H1 (cell line): ENCODE data around the gene TRIM28. TPM values are rescaled to one million over a fixed set of nuclear protein-coding genes. Genes with fewer than 3 reads are reported as not detected.

Experiments
- CTCF ChIA-PET: fragments of 300-600 bp; sonication (Branson Sonifier 250); formaldehyde crosslinking; loops from one replicate; lab custom pipeline; 2021; ENCODE audit not compliant: partially characterized antibody; lab: Charles Lee
- POLR2A ChIA-PET: fragments of 300-600 bp; sonication (Branson Sonifier 250); formaldehyde crosslinking; loops from one replicate; lab custom pipeline; 2021; ENCODE audit warnings: inconsistent platforms; ENCODE audit not compliant: partially characterized antibody; lab: Charles Lee
- DNase-seq, 2 experiments: peaks; one replicate each; pipeline versions ENCODE4 v3.0.0 to v3.0.0-alpha.2; 2010 to 2022; ENCODE audit warnings: low spot score in 2 of 2, low read depth in 1 of 2, mixed read lengths in 1 of 2
- FAIRE-seq: peaks from 2 replicates; lab custom pipeline; 2011; peaks lifted over from hg19 to GRCh38; lab: Jason Lieb, UNC
- H2AFZ ChIP-seq: 2 replicates; pipeline ENCODE4 v1.8.1; 2012; ENCODE audit warnings: low read length, inconsistent platforms
- H2AK5ac ChIP-seq: 2 replicates; pipeline ENCODE4 v1.6.1; 2013; ENCODE audit warnings: low read depth, low read length
- H2BK120ac ChIP-seq: replicated peaks from 2 replicates; pipeline ENCODE3; 2013; ENCODE audit warnings: low read depth, low read length, inconsistent platforms
- H2BK12ac ChIP-seq: 2 replicates; pipeline ENCODE4 v1.6.1; 2013; ENCODE audit warnings: low read depth, low read length
- H2BK15ac ChIP-seq: 2 replicates; pipeline ENCODE4 v1.6.1; 2013; ENCODE audit warnings: low read length
- H2BK20ac ChIP-seq: 2 replicates; pipeline ENCODE4 v1.6.1; 2013; ENCODE audit warnings: low read length
- H2BK5ac ChIP-seq: 2 replicates; pipeline ENCODE4 v1.6.1; 2013; ENCODE audit warnings: low read depth, low read length
- H3K14ac ChIP-seq: 2 replicates; pipeline ENCODE4 v1.6.1; 2013; ENCODE audit warnings: inconsistent platforms; ENCODE audit not compliant: insufficient read length
- H3K18ac ChIP-seq: 2 replicates; pipeline ENCODE4 v1.6.1; 2013; ENCODE audit warnings: low read length; ENCODE audit errors: extremely low read depth
- H3K23ac ChIP-seq: 2 replicates; pipeline ENCODE4 v1.6.1; 2013; ENCODE audit warnings: inconsistent platforms; ENCODE audit not compliant: insufficient read length
- H3K23me2 ChIP-seq: 2 replicates; pipeline ENCODE4 v1.6.1; 2013; ENCODE audit warnings: low read depth, low read length
- H3K27ac ChIP-seq: 2 replicates; pipeline ENCODE4 v1.6.1; 2011; ENCODE audit warnings: low read depth, low read length, inconsistent platforms
- H3K27me3 ChIP-seq, 4 experiments: replicated peaks in 1 of 4; 1 replicate in 1 of 4; 2 replicates in 3 of 4; pipeline versions ENCODE4 v1.6.1 to v1.8.1; 2011 to 2013; ENCODE audit warnings: low read length in 3 of 4, mild to moderate bottlenecking in 3 of 4, inconsistent platforms in 2 of 4, mixed read lengths in 2 of 4, moderate library complexity in 1 of 4; ENCODE audit not compliant: control insufficient read depth in 3 of 4, insufficient read depth in 3 of 4; ENCODE audit errors: extremely low read depth in 1 of 4
- H3K36me3 ChIP-seq, 4 experiments: 2 replicates each; pipeline versions ENCODE4 v1.6.1 to v1.8.1; 2011 to 2013; ENCODE audit warnings: mild to moderate bottlenecking in 4 of 4, low read length in 3 of 4, moderate library complexity in 2 of 4, control low read depth in 1 of 4, inconsistent platforms in 1 of 4; ENCODE audit not compliant: insufficient read depth in 4 of 4, control insufficient read depth in 2 of 4
- H3K4ac ChIP-seq: replicated peaks from 2 replicates; pipeline ENCODE3; 2013; ENCODE audit warnings: low read length, low read depth, mixed read lengths, inconsistent platforms; ENCODE audit not compliant: insufficient read length
- H3K4me1 ChIP-seq, 4 experiments: replicated peaks in 1 of 4; 1 replicate in 1 of 4; 2 replicates in 3 of 4; pipeline versions ENCODE4 v1.6.1 to v1.8.1; 2011 to 2013; ENCODE audit warnings: low read length in 3 of 4, inconsistent platforms in 2 of 4, mixed read lengths in 1 of 4; ENCODE audit not compliant: insufficient read depth in 4 of 4, control insufficient read depth in 3 of 4
- H3K4me2 ChIP-seq, 2 experiments: 2 replicates each; pipeline versions ENCODE4 v1.6.1 to v1.8.1; 2011 to 2013; ENCODE audit warnings: low read depth in 2 of 2, low read length in 2 of 2, control low read depth in 1 of 2, inconsistent platforms in 1 of 2, mild to moderate bottlenecking in 1 of 2; ENCODE audit not compliant: insufficient read depth in 1 of 2
- H3K4me3 ChIP-seq, 4 experiments: fragments of 200-600, 300-600 bp in 1 of 4; sonication (generic), shearing (Covaris generic), sonication (Bioruptor Twin) in 1 of 4; 2 replicates each; pipeline versions ENCODE4 v1.5.1 to v1.8.1; 2011 to 2016; ENCODE audit warnings: low read length in 4 of 4, low read depth in 3 of 4, control low read depth in 2 of 4, inconsistent platforms in 2 of 4, mild to moderate bottlenecking in 2 of 4, mixed read lengths in 1 of 4, moderate library complexity in 1 of 4; ENCODE audit not compliant: insufficient read depth in 2 of 4; ENCODE audit errors: extremely low read depth in 1 of 4
- H3K56ac ChIP-seq: replicated peaks from 2 replicates; pipeline ENCODE3; 2013; ENCODE audit warnings: low read depth, mild to moderate bottlenecking, mixed read lengths, low read length, inconsistent platforms; ENCODE audit not compliant: insufficient read length
- H3K79me1 ChIP-seq: 2 replicates; pipeline ENCODE4 v1.6.1; 2013; ENCODE audit warnings: low read depth, low read length, control low read depth
- H3K79me2 ChIP-seq, 2 experiments: 2 replicates each; pipeline versions ENCODE4 v1.6.1 to v1.8.1; 2012 to 2013; ENCODE audit warnings: low read length in 2 of 2, mild to moderate bottlenecking in 2 of 2, inconsistent platforms in 1 of 2; ENCODE audit not compliant: insufficient read depth in 2 of 2, control insufficient read depth in 1 of 2
- H3K9ac ChIP-seq, 4 experiments: replicated peaks in 1 of 4; 1 replicate in 1 of 4; 2 replicates in 3 of 4; pipeline versions ENCODE4 v1.6.1 to v1.8.1; 2011 to 2013; ENCODE audit warnings: low read depth in 3 of 4, low read length in 3 of 4, control low read depth in 2 of 4, mild to moderate bottlenecking in 2 of 4, moderate library complexity in 2 of 4, inconsistent platforms in 1 of 4; ENCODE audit errors: extremely low read depth in 1 of 4
- H3K9me3 ChIP-seq, 2 experiments: 2 replicates each; pipeline versions ENCODE4 v1.6.1 to v1.8.1; 2012 to 2013; ENCODE audit warnings: mild to moderate bottlenecking in 2 of 2, moderate library complexity in 2 of 2, control low read depth in 1 of 2, inconsistent platforms in 1 of 2, low read depth in 1 of 2, low read length in 1 of 2, mixed read lengths in 1 of 2; ENCODE audit not compliant: insufficient read depth in 2 of 2
- H4K20me1 ChIP-seq, 2 experiments: replicated peaks in 1 of 2; 2 replicates each; pipeline versions ENCODE3 to v1.8.1; 2011 to 2013; ENCODE audit warnings: inconsistent platforms in 2 of 2, low read length in 2 of 2, mild to moderate bottlenecking in 1 of 2; ENCODE audit not compliant: insufficient read depth in 2 of 2, control insufficient read depth in 1 of 2
- H4K5ac ChIP-seq: 2 replicates; pipeline ENCODE4 v1.6.1; 2013; ENCODE audit warnings: low read length, low read depth, mixed read lengths, inconsistent platforms; ENCODE audit not compliant: insufficient read length
- H4K8ac ChIP-seq: 2 replicates; pipeline ENCODE4 v1.8.0; 2013; ENCODE audit warnings: mild to moderate bottlenecking, moderate library complexity, low read length, inconsistent platforms; ENCODE audit not compliant: insufficient read depth; ENCODE audit errors: extremely low read depth
- H4K91ac ChIP-seq: replicated peaks from 2 replicates; pipeline ENCODE3; 2013; ENCODE audit warnings: low read length, mixed read lengths, inconsistent platforms; ENCODE audit not compliant: insufficient read length
- ASH2L ChIP-seq: fragments of 200-600, 300-600 bp; sonication (generic); IDR thresholded peaks from one replicate; pipeline ENCODE4 v1.7.1; 2017; ENCODE audit warnings: low read length
- BRCA1 ChIP-seq: IDR thresholded peaks from 2 replicates; pipeline ENCODE4 v1.6.1; 2012; ENCODE audit warnings: low read depth, low read length, improper control_type of control experiment
- CBX5 ChIP-seq: fragments of 300-800, 300-1000 bp; sonication (generic); IDR thresholded peaks from 2 replicates; pipeline ENCODE4 v1.7.1; 2016; ENCODE audit warnings: antibody characterized with exemption, low read length, low read depth
- CEBPB ChIP-seq: IDR thresholded peaks from 2 replicates; pipeline ENCODE4 v1.6.1; 2012; ENCODE audit warnings: low read depth, low read length
- NRF1 ChIP-seq: IDR thresholded peaks from 2 replicates; pipeline ENCODE4 v1.6.1; 2011; ENCODE audit warnings: mild to moderate bottlenecking, low read depth, low read length, improper control_type of control experiment
- PHF8 ChIP-seq: fragments of 200-600 bp; sonication (generic); conservative IDR thresholded peaks from 2 replicates; pipeline ENCODE4 v1.7.1; 2012; ENCODE audit warnings: low read depth, mild to moderate bottlenecking, inconsistent platforms, low read length, moderate library complexity
- TBP ChIP-seq: IDR thresholded peaks from 2 replicates; pipeline ENCODE4 v1.6.1; 2011; ENCODE audit warnings: low read depth, low read length, improper control_type of control experiment
- ZNF274 ChIP-seq: IDR thresholded peaks from 2 replicates; pipeline ENCODE4 v1.7.0; 2012; ENCODE audit warnings: low read length, borderline replicate concordance; ENCODE audit errors: extremely low read depth
- whole genome bisulfite sequencing, 2 experiments: shearing (Covaris generic) in 1 of 2; methylation state at CpG; one replicate each; pipeline versions ENCODE4 v1.1.6 to v1.1.7; 2013 to 2015; ENCODE audit warnings: low lambda C conversion rate in 2 of 2, mixed read lengths in 2 of 2, inconsistent platforms in 1 of 2, low coverage in 1 of 2, missing lambda C conversion rate in 1 of 2; ENCODE audit not compliant: insufficient replicate concordance in 2 of 2, insufficient coverage in 1 of 2, insufficient read length in 1 of 2; ENCODE audit errors: extremely low coverage in 1 of 2, missing lambda C conversion rate in 1 of 2; 5-methylcytosine and 5-hydroxymethylcytosine counted together
- polyA plus RNA-seq, 7 experiments: library from polyadenylated mRNA; depleted of rRNA in 3 of 7; stranded (reverse) in 5 of 7; unstranded in 2 of 7; fragments of >200 nt in 5 of 7; fragments of 200-250 nt in 2 of 7; gene quantifications; 1 replicate in 5 of 7; 2 replicates in 1 of 7; 4 replicates in 1 of 7; pipeline versions ENCODE4 v1.2.1 to v1.2.3, GENCODE V29; 2011 to 2013; ENCODE audit warnings: missing spikeins in 2 of 7, mixed read lengths in 2 of 7
- total RNA-seq: library from RNA; stranded (reverse); fragmentation: NEBNext Ultra II Directional; extraction: Animal tissue kit (Norgen Biotek cat#: 25700); gene quantifications from 2 replicates; pipeline ENCODE4 v1.2.1, GENCODE V29; 2021

The TRIM28 gene
- total and polyA plus RNA-seq, 2 of the 8 experiments (the other 6 are each of a cell fraction or from before 2014, with no cell fraction given): 1,433 to 1,442 TPM

DNA sequence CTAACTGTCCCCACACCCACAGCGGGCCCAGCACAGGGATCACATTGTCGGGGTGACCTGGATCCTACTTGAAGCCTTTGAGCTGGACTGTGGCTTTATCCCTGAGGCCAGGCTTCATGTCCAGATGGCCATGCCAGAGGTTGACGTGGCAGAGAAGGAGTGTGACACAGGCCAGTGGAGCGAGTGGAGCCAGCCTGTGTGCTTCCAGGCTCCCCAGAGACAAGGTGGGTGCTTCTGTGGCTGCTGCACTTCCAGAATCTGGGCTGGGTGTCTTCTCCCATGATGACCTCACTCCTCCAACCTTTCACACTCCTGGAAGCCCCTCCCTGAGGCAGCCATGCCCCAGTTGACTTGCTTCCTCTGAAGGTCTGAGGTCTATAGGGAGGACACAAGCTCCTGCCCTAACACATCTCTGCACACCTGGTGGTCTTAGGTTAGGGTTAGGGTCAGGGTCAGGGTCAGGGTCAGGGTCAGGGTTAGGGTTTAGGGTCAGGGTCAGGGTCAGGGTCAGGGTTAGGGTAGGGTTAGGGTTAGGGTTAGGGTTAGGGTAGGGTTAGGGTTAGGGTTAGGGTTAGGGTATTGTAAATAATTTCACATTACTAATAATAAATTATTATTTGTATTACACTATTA lies 42.4 kb downstream of the TRIM28 start:
- no peak for FAIRE-seq
- TF ChIP-seq ASH2L: no peak
- no peak for TF ChIP-seq CBX5
- TF ChIP-seq ZNF274: no peak
- no peak for TF ChIP-seq BRCA1
- no peak for TF ChIP-seq CEBPB
- TF ChIP-seq NRF1: no peak
- no peak for TF ChIP-seq PHF8
- TF ChIP-seq TBP: no peak
- Histone ChIP-seq H2BK12ac (no peak overlapping the region), H2BK120ac (no peak overlapping the region), H3K36me3 (peaks cover 0 to 3% (median 0%) of the 10 kb centered on the region in 4 experiments; a peak in 1 of 8 replicates), H2AK5ac (no peak overlapping the region), H4K5ac (no peak overlapping the region), H3K4me2 (no peak overlapping the region), H3K27me3 (no peaks in the 10 kb centered on the region), H3K27ac (no peak overlapping the region), H4K91ac (no peak overlapping the region), H3K4me1 (peaks cover 0 to 3% (median 0%) of the 10 kb centered on the region in 4 experiments; a peak in 2 of 7 replicates), H4K20me1 (peaks cover 0 to 11% of the 10 kb centered on the region in 2 experiments), H2AFZ (no peak overlapping the region), H3K18ac (no peak overlapping the region), H2BK15ac (0 out of 2 replicates have a peak overlapping the region, but pooled peaks have one; percentile 53), H4K8ac (no peak overlapping the region), H3K9ac (no peak overlapping the region), H3K23me2 (no peaks in the 10 kb centered on the region; the same call in 1 of the 2 replicates), H3K79me2 (no peaks in the 10 kb centered on the region), H3K4me3 (no peak overlapping the region), H3K14ac (no peak overlapping the region), H3K9me3 (no peaks in the 10 kb centered on the region), H3K4ac (no peak overlapping the region), H2BK5ac (no peak overlapping the region), H3K56ac (no peak overlapping the region), H3K23ac (no peak overlapping the region), H2BK20ac (no peak overlapping the region), H3K79me1 (0 out of 2 replicates have a peak, but pooled peaks cover 3% of the 10 kb centered on the region)
- CTCF ChIA-PET: interaction anchor here (1.3 to 2.3 kb wide), 2 partner anchors 10 to 72 kb away, joined by 3 to 7 read pairs; no protein-coding TSS in a partner anchor
- POLR2A ChIA-PET: interaction anchor here (1.0 to 1.5 kb wide), 2 partner anchors 10 to 25 kb away, joined by 3 read pairs; no protein-coding TSS in a partner anchor
- WGBS, 2 experiments: 87% methylated on average over 3 of the region's 4 CpGs; no CpG with 5 or more reads in 1 of the 2 experiments
- DNase-seq: no peak
